RWPE1 (cell line): ENCODE results near the gene AP3M1.

Experiments
- CTCF ChIA-PET: fragments of 350-600 bp; sonication (Branson Sonifier 250); formaldehyde crosslinking; extraction: SDS; loops from one replicate; lab custom pipeline; 2021; lab: Yijun Ruan, JAX
- POLR2A ChIA-PET: fragments of 400-600 bp; formaldehyde crosslinking; extraction: SDS; loops from one replicate; lab custom pipeline; 2020; ENCODE audit warnings: antibody characterized with exemption; ENCODE audit not compliant: low non-redundant PET; lab: Yijun Ruan, JAX
- DNase-seq: peaks from one replicate; pipeline ENCODE4 v3.0.0; 2012; ENCODE audit warnings: low spot score
- H3K27ac ChIP-seq: fragments of 450-650 bp; 2 replicates; pipeline ENCODE4 v1.5.1; 2017
- TF ChIP-seq, protein P1 (sequence below): fragments of 450-650 bp; conservative IDR thresholded peaks from 2 replicates; pipeline ENCODE4 v1.5.1; 2017; ENCODE audit warnings: low read depth, mild to moderate bottlenecking

Gene AP3M1

GRCh38 chr10:74176380-74177139 lies 25.9 kb upstream of the AP3M1 start:
- peak; percentile 95 for DNase-seq
- TF ChIP-seq, protein P1, sequence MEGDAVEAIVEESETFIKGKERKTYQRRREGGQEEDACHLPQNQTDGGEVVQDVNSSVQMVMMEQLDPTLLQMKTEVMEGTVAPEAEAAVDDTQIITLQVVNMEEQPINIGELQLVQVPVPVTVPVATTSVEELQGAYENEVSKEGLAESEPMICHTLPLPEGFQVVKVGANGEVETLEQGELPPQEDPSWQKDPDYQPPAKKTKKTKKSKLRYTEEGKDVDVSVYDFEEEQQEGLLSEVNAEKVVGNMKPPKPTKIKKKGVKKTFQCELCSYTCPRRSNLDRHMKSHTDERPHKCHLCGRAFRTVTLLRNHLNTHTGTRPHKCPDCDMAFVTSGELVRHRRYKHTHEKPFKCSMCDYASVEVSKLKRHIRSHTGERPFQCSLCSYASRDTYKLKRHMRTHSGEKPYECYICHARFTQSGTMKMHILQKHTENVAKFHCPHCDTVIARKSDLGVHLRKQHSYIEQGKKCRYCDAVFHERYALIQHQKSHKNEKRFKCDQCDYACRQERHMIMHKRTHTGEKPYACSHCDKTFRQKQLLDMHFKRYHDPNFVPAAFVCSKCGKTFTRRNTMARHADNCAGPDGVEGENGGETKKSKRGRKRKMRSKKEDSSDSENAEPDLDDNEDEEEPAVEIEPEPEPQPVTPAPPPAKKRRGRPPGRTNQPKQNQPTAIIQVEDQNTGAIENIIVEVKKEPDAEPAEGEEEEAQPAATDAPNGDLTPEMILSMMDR = no peak
- H3K27ac ChIP-seq = peak overlapping the region; percentile 95
- ChIA-PET POLR2A (interaction anchor here (0.6 to 1.4 kb wide), 6 partner anchors 13 to 67 kb away, joined by 3 to 11 read pairs (median 6); partner anchors contain the start of genes ADK and AP3M1), CTCF (interaction anchor here (0.5 to 0.7 kb wide), 2 partner anchors 370 to 455 kb away, joined by 3 to 4 read pairs; no protein-coding TSS in a partner anchor)

DNA sequence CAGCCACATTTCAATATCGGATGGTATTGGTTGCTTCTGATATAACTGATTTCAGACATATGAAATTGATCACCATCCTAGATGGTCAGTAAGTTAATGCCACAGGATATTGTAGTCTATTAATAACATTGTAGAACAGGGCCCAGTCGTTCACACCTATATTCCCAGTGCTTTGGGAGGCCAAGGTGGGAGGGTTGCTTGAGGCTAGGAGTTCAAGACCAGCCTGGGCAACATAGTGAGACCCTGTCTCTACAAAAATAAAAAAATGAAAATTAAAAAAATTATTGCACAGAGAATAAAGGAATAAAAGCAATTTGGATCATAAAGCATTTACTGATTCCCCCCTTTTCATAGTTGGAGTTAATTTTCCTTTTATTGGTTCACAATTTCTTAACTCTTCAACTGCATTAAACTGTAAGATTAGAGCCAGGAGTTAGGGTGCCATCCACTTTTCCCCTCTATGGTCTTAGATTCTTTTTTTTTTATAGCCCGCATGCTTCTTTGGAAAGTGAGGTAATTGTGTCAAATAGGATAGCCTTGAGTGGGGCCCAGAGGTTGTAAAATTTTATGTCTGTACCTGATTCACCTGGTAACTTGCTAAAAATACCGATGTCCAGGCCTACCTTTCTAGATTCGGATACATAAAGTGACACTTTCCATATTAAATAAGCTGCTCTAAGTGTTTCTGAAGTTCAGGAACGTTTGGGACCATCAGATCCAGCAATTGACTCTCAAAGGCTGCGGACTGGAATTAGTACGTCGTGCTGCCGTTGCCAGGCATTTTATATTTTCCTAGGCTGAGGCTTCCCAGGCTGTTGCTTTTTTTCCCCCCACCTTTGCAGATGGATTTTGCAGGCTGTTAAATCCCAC lies 25.1 kb upstream of the AP3M1 start:
- TF ChIP-seq, protein P1 = no peak
- ChIA-PET POLR2A (interaction anchor here (0.6 to 1.4 kb wide), 5 partner anchors 14 to 67 kb away, joined by 3 to 11 read pairs (median 6); partner anchors contain the start of genes ADK and AP3M1), CTCF (interaction anchor here (0.5 kb wide), 1 partner anchor 455 kb away, joined by 3 read pairs; no protein-coding TSS in a partner anchor)
- peak overlapping the region; percentile 95 for H3K27ac ChIP-seq
- no peak for DNase-seq

DNA sequence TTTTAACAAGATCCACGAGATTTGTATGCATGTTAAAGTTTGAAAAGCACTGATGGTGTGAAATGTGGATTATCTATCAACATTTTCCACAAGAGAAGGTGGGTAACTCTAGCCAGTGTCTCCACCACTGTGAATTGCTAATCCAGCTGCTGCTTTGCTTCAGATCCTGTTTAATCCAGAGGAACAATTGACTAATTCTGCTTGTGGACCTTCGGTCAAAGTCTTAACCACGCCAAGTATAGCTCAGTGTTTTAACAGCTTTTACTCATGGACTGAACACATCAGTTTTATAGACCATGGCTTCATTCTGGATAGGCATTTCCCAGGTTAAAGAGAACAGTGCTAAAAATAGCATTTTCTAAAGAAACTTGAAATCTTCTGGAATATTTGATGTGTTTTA lies 23.9 kb upstream of the AP3M1 start:
- ChIA-PET CTCF (interaction anchor here (0.6 kb wide), 1 partner anchor 10 kb away, joined by 3 read pairs; no protein-coding TSS in a partner anchor), POLR2A (no interaction called here)
- TF ChIP-seq, protein P1 = no peak
- no peak for DNase-seq
- no peak overlapping the region for H3K27ac ChIP-seq

DNA sequence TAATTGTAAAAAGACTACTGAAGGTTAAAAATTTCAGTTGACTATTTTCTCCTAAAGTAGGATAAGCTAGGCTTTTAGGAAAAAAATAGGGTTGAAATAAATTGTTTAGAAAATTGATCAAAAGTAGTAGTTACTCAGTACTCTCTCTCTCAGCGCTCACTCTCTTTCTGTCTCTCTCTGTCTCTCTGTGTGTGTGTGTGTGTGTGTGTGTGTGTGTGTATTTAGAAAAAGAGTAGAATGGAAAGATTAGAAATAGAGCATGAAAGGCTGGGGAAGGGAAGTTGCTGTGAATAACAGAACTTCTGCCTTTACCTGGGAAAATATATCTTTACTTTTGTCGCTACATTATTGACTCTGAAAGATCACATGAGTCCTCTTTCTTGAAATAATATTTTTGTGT lies 21.0 kb upstream of the AP3M1 start:
- ChIA-PET POLR2A (no interaction called here), CTCF (no interaction called here)
- TF ChIP-seq, protein P1 = no peak
- no peak overlapping the region for H3K27ac ChIP-seq
- DNase-seq = no peak

- no peak for DNase-seq
- CTCF ChIA-PET = interaction anchor here (0.6 kb wide), 4 partner anchors 10 to 1760 kb away, joined by 3 to 4 read pairs (median 3); no protein-coding TSS in a partner anchor
- H3K27ac ChIP-seq = no peak overlapping the region
- POLR2A ChIA-PET = no interaction called here
- TF ChIP-seq, protein P1 = no peak
Measured at GRCh38 chr10:74167443-74167842, 16.8 kb upstream of the AP3M1 start.

DNA sequence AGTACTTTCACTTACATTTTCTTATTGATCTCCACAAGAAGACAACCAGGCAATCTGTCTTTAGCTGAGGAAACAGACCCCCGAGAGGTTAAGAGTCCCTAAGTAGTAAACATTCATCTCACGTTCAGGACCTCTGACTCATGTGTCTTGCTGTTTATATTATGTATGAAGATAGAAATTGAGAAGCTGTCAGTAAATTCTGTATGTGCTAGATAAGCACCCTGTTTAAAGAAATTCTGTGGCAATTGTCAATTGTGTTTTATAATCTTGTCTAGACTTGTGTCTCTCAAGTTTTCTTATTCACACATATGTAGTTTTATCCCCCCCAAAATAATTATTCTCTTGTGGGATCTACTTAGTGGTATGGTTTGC lies 14.9 kb upstream of the AP3M1 start:
- ChIA-PET CTCF (interaction anchor here (0.7 to 1.9 kb wide), 3 partner anchors 12 to 69 kb away, joined by 3 to 5 read pairs (median 4); no protein-coding TSS in a partner anchor), POLR2A (no interaction called here)
- H3K27ac ChIP-seq = no peak overlapping the region
- TF ChIP-seq, protein P1 = no peak
- DNase-seq = no peak
